Activated CD4-positive, alpha-beta T cell treated with anti-CD3 and anti-CD28 coated beads, Interleukin-10, Interleukin-2, amounts not matched to agents 100 ng/mL and 50 ng/mL, durations not matched to agents 16 hours and 8 hours (primary cell): Measurements from ENCODE around the gene ZNF212.
A peak's percentile ranks its signal among the peaks of the same experiment; 100 is the strongest.

Source experiments
- DNase-seq: peaks from one replicate; pipeline ENCODE4 v3.0.0-alpha.2; 2020

The ZNF212 gene

GRCh38 chr7:149239345-149240143 lies at the start of gene ZNF212:
Gene ZNF212, plus strand, starts transcription at chr7:149239651. Its CDS starts 128 bp downstream, at chr7:149239779.
- peak; percentile 95 for DNase-seq

- DNase-seq: no peak
These were observed 47.6 kb upstream of the ZNF212 start for GRCh38 chr7:149191851-149192250.

- no peak for DNase-seq
These were observed 44.7 kb upstream of the ZNF212 start for GRCh38 chr7:149194799-149195179.

- peak; percentile 91 for DNase-seq
These were observed 44.0 kb upstream of the ZNF212 start, which contains the start of gene ZNF282 for GRCh38 chr7:149195180-149196150. Gene ZNF282, plus strand, starts transcription at chr7:149195546. Its CDS starts 44 bp downstream, at chr7:149195590.

- DNase-seq: peak; percentile 12
These were observed 43.2 kb upstream of the ZNF212 start for GRCh38 chr7:149196151-149196704.

- peak; percentile 37 for DNase-seq
These were observed 42.7 kb upstream of the ZNF212 start for GRCh38 chr7:149196705-149197171.

GRCh38 chr7:149197675-149198074 lies 41.8 kb upstream of the ZNF212 start:
- no peak for DNase-seq

GRCh38 chr7:149198161-149198816 lies 41.2 kb upstream of the ZNF212 start:
- DNase-seq: no peak

GRCh38 chr7:149199234-149199995 lies 40.0 kb upstream of the ZNF212 start:
- no peak for DNase-seq

GRCh38 chr7:149202831-149203231 lies 36.6 kb upstream of the ZNF212 start:
- DNase-seq: peak; percentile 87

GRCh38 chr7:149205690-149206381 lies 33.6 kb upstream of the ZNF212 start:
- no peak for DNase-seq

- no peak for DNase-seq
These were observed 32.0 kb upstream of the ZNF212 start for GRCh38 chr7:149207324-149208035.

GRCh38 chr7:149209518-149210269 lies 29.8 kb upstream of the ZNF212 start:
- DNase-seq: peak; percentile 91

- DNase-seq: no peak
These were observed 28.9 kb upstream of the ZNF212 start for GRCh38 chr7:149210551-149210950.

GRCh38 chr7:149214020-149214720 lies 25.3 kb upstream of the ZNF212 start:
- no peak for DNase-seq

- DNase-seq: no peak
These were observed 23.0 kb upstream of the ZNF212 start for GRCh38 chr7:149216402-149216801.

GRCh38 chr7:149217570-149217969 lies 21.9 kb upstream of the ZNF212 start:
- no peak for DNase-seq

- DNase-seq: no peak
These were observed 20.7 kb upstream of the ZNF212 start for GRCh38 chr7:149218469-149219420.
